Activated naive CD8-positive, alpha-beta T cell treated with anti-CD3 and anti-CD28 coated beads, Interleukin-2, amount 10 ng/mL, durations not matched to agents 7 days and 5 days (primary cell): ENCODE data around the gene VPS8. TPM values are rescaled to one million over a fixed set of nuclear protein-coding genes. Genes with fewer than 3 reads are reported as not detected.

Experiments
- ATAC-seq: fragments of 150-1000 bp; cut with Tn5 transposase; one replicate; pipeline ENCODE4 v1.10.0; 2021; ENCODE audit warnings: low read depth, moderate library complexity
- POLR2A ChIA-PET: fragments of 350-600 bp; sonication (Branson Sonifier 250); formaldehyde crosslinking; loops from one replicate; lab custom pipeline; 2021; ENCODE audit warnings: antibody characterized with exemption; lab: Charles Lee
- DNase-seq: peaks from one replicate; pipeline ENCODE4 v3.0.0; 2021
- H3K27ac Mint-ChIP-seq: one replicate; pipeline ENCODE4 v1.8.0; 2022; ENCODE audit warnings: mild to moderate bottlenecking, mixed read lengths
- H3K27me3 Mint-ChIP-seq: one replicate; pipeline ENCODE4 v1.8.0; 2022; ENCODE audit warnings: mild to moderate bottlenecking, moderate library complexity, mixed read lengths
- H3K36me3 Mint-ChIP-seq: one replicate; pipeline ENCODE4 v1.8.0; 2021; ENCODE audit warnings: mild to moderate bottlenecking, mixed read lengths
- H3K4me1 Mint-ChIP-seq: one replicate; pipeline ENCODE4 v1.8.0; 2021; ENCODE audit warnings: mixed read lengths
- H3K4me3 Mint-ChIP-seq: one replicate; pipeline ENCODE4 v1.8.0; 2022; ENCODE audit warnings: mild to moderate bottlenecking, moderate library complexity, mixed read lengths
- H3K9me3 Mint-ChIP-seq: one replicate; pipeline ENCODE4 v1.8.0; 2021; ENCODE audit warnings: mixed read lengths
- total RNA-seq, 2 experiments: library from RNA; stranded (reverse); gene quantifications; one replicate each; pipeline ENCODE4 v1.2.3, GENCODE V29; 2021

The VPS8 gene
- total RNA-seq, 2 experiments from 2014 or later, result 56.8 to 59.1 TPM

- peaks cover 41% of the 10 kb centered on the region for H3K27me3 Mint-ChIP-seq
- no peaks in the 10 kb centered on the region for H3K36me3 Mint-ChIP-seq
- H3K27ac Mint-ChIP-seq, result no peak overlapping the region
- no peak overlapping the region for H3K4me3 Mint-ChIP-seq
- ATAC-seq (no peak), DNase-seq (no peak)
- peaks cover 2% of the 10 kb centered on the region for H3K9me3 Mint-ChIP-seq
- POLR2A ChIA-PET, result no interaction called here
- peaks cover 5% of the 10 kb centered on the region for H3K4me1 Mint-ChIP-seq
These were observed 16.3 kb upstream of the VPS8 start for GRCh38 chr3:184795522-184796190.

GRCh38 chr3:184796551-184796950 is 15.4 kb upstream of the VPS8 start:
- H3K27ac Mint-ChIP-seq, result no peak overlapping the region
- H3K36me3 Mint-ChIP-seq, result no peaks in the 10 kb centered on the region
- H3K4me1 Mint-ChIP-seq, result peaks cover 5% of the 10 kb centered on the region
- DNase-seq (no peak), ATAC-seq (no peak)
- H3K9me3 Mint-ChIP-seq, result peaks cover 2% of the 10 kb centered on the region
- H3K27me3 Mint-ChIP-seq, result peaks cover 49% of the 10 kb centered on the region
- POLR2A ChIA-PET, result no interaction called here
- no peak overlapping the region for H3K4me3 Mint-ChIP-seq

- Mint-ChIP-seq H3K4me1 (peaks cover 5% of the 10 kb centered on the region), H3K36me3 (no peaks in the 10 kb centered on the region), H3K27ac (no peak overlapping the region), H3K27me3 (peaks cover 51% of the 10 kb centered on the region), H3K9me3 (peaks cover 2% of the 10 kb centered on the region), H3K4me3 (no peak overlapping the region)
- DNase-seq, result no peak
- no peak for ATAC-seq
- POLR2A ChIA-PET, result no interaction called here
These were observed 15.0 kb upstream of the VPS8 start for GRCh38 chr3:184796954-184797353.

- no peaks in the 10 kb centered on the region for H3K36me3 Mint-ChIP-seq
- POLR2A ChIA-PET, result no interaction called here
- peaks cover 49% of the 10 kb centered on the region for H3K27me3 Mint-ChIP-seq
- no peak for DNase-seq
- H3K4me3 Mint-ChIP-seq, result no peak overlapping the region
- ATAC-seq, result no peak
- no peak overlapping the region for H3K27ac Mint-ChIP-seq
- H3K9me3 Mint-ChIP-seq, result peaks cover 2% of the 10 kb centered on the region
- H3K4me1 Mint-ChIP-seq, result peaks cover 5% of the 10 kb centered on the region
These were observed 13.8 kb upstream of the VPS8 start for GRCh38 chr3:184798120-184798519.

- Mint-ChIP-seq H3K9me3 (peaks cover 2% of the 10 kb centered on the region), H3K4me1 (peaks cover 3% of the 10 kb centered on the region), H3K4me3 (no peak overlapping the region), H3K27ac (no peak overlapping the region), H3K36me3 (no peaks in the 10 kb centered on the region), H3K27me3 (peaks cover 41% of the 10 kb centered on the region)
- ATAC-seq (no peak), DNase-seq (no peak)
- POLR2A ChIA-PET, result interaction anchor here (0.7 kb wide), 1 partner anchor 239 kb away, joined by 3 read pairs; the partner anchor contains the start of gene EPHB3
These were observed 11.5 kb upstream of the VPS8 start for GRCh38 chr3:184800349-184800930.

- peaks cover 2% of the 10 kb centered on the region for H3K9me3 Mint-ChIP-seq
- POLR2A ChIA-PET, result no interaction called here
- ATAC-seq, result no peak
These were observed 10.7 kb upstream of the VPS8 start for GRCh38 chr3:184801241-184801785.

GRCh38 chr3:184802150-184802549 is 9.8 kb upstream of the VPS8 start:
- Mint-ChIP-seq H3K36me3 (no peaks in the 10 kb centered on the region), H3K27me3 (peaks cover 35% of the 10 kb centered on the region), H3K9me3 (peaks cover 2% of the 10 kb centered on the region), H3K4me3 (no peak overlapping the region), H3K4me1 (no peaks in the 10 kb centered on the region), H3K27ac (no peak overlapping the region)
- ATAC-seq, result no peak
- no peak for DNase-seq
- POLR2A ChIA-PET, result no interaction called here

More at GRCh38 chr3:184801241-184801785, 10.7 kb upstream of the VPS8 start:
- Mint-ChIP-seq H3K4me3 (no peak overlapping the region), H3K4me1 (no peaks in the 10 kb centered on the region), H3K27ac (no peak overlapping the region), H3K27me3 (peaks cover 40% of the 10 kb centered on the region), H3K36me3 (no peaks in the 10 kb centered on the region)
- DNase-seq, result no peak

- no peak overlapping the region for H3K4me3 Mint-ChIP-seq
- H3K27me3 Mint-ChIP-seq, result peaks cover 20% of the 10 kb centered on the region
- no peak overlapping the region for H3K27ac Mint-ChIP-seq
- DNase-seq (no peak), ATAC-seq (no peak)
- no peaks in the 10 kb centered on the region for H3K4me1 Mint-ChIP-seq
- H3K36me3 Mint-ChIP-seq, result no peaks in the 10 kb centered on the region
- H3K9me3 Mint-ChIP-seq, result no peaks in the 10 kb centered on the region
- POLR2A ChIA-PET, result interaction anchor here (0.8 kb wide), 1 partner anchor 244 kb away, joined by 4 read pairs; the partner anchor contains the start of gene EPHB3
These were observed 7.2 kb upstream of the VPS8 start for GRCh38 chr3:184804801-184805200.

GRCh38 chr3:184805351-184806038 is 6.5 kb upstream of the VPS8 start:
- H3K4me3 Mint-ChIP-seq, result no peak overlapping the region
- no peaks in the 10 kb centered on the region for H3K4me1 Mint-ChIP-seq
- peaks cover 13% of the 10 kb centered on the region for H3K27me3 Mint-ChIP-seq

GRCh38 chr3:184806567-184807271 is 5.2 kb upstream of the VPS8 start:
- Mint-ChIP-seq H3K4me1 (peaks cover 9% of the 10 kb centered on the region), H3K36me3 (no peaks in the 10 kb centered on the region), H3K4me3 (no peak overlapping the region), H3K9me3 (no peaks in the 10 kb centered on the region), H3K27ac (no peak overlapping the region), H3K27me3 (peaks cover 4% of the 10 kb centered on the region)
- POLR2A ChIA-PET, result no interaction called here
- ATAC-seq, result no peak
- no peak for DNase-seq

More at GRCh38 chr3:184805351-184806038, 6.5 kb upstream of the VPS8 start:
- Mint-ChIP-seq H3K9me3 (no peaks in the 10 kb centered on the region), H3K27ac (no peak overlapping the region), H3K36me3 (no peaks in the 10 kb centered on the region)
- no peak for DNase-seq
- no peak for ATAC-seq
- POLR2A ChIA-PET, result no interaction called here

- ATAC-seq (no peak), DNase-seq (no peak)
- Mint-ChIP-seq H3K4me1 (peaks cover 12% of the 10 kb centered on the region), H3K4me3 (no peak overlapping the region), H3K9me3 (no peaks in the 10 kb centered on the region), H3K27me3 (no peaks in the 10 kb centered on the region), H3K27ac (no peak overlapping the region), H3K36me3 (peaks cover 2% of the 10 kb centered on the region)
- POLR2A ChIA-PET, result no interaction called here
These were observed 4.4 kb upstream of the VPS8 start for GRCh38 chr3:184807549-184807948.

- ATAC-seq (no peak), DNase-seq (no peak)
- no peak overlapping the region for H3K4me3 Mint-ChIP-seq
- H3K36me3 Mint-ChIP-seq, result peaks cover 2% of the 10 kb centered on the region
- H3K27ac Mint-ChIP-seq, result no peak overlapping the region
- peaks cover 15% of the 10 kb centered on the region for H3K4me1 Mint-ChIP-seq
- no peaks in the 10 kb centered on the region for H3K27me3 Mint-ChIP-seq
- POLR2A ChIA-PET, result no interaction called here
- no peaks in the 10 kb centered on the region for H3K9me3 Mint-ChIP-seq
These were observed 3.9 kb upstream of the VPS8 start for GRCh38 chr3:184808021-184808420.

GRCh38 chr3:184810146-184810545 is 1.8 kb upstream of the VPS8 start:
- H3K9me3 Mint-ChIP-seq, result no peaks in the 10 kb centered on the region
- peaks cover 5% of the 10 kb centered on the region for H3K36me3 Mint-ChIP-seq
- H3K4me1 Mint-ChIP-seq, result peaks cover 30% of the 10 kb centered on the region
- DNase-seq, result no peak
- no peak overlapping the region for H3K27ac Mint-ChIP-seq
- ATAC-seq, result no peak
- POLR2A ChIA-PET, result no interaction called here
- H3K27me3 Mint-ChIP-seq, result no peaks in the 10 kb centered on the region
- no peak overlapping the region for H3K4me3 Mint-ChIP-seq
